Heart left ventricle (tissue), 13 donors: ENCODE measurements around the gene CHD1L.

Experiments
- CTCF ChIP-seq, 12 donors: fragments of 200-600 bp; sonication (generic) in 4 of 12; IDR thresholded peaks; one replicate each; pipeline versions ENCODE4 v1.5.0 to v1.8.0; 2018 to 2022; ENCODE audit warnings: antibody characterized with exemption in 12 of 12, mild to moderate bottlenecking in 5 of 12
- POLR2A ChIP-seq, 2 donors: fragments of 450-650 bp; IDR thresholded peaks; one replicate each; pipeline ENCODE4 v1.6.1; 2017; ENCODE audit warnings: antibody characterized with exemption in 2 of 2, mild to moderate bottlenecking in 2 of 2, moderate library complexity in 2 of 2
- donor health status: ischemic (EF 13 %, LVEDD 7.1; RV severe dilation, severe dysfunction).
- donor health status: DM: no; HTN: yes; CAD: no.
- donor health status: DM: no; HTN: no; CAD: no.
- donor health status: ischemic (EF 25% LVEDD 6.9; RV normal size, moderate dysfunction).
- donor health status: ischemic (EF 25% LVEDD 5.7; RV mildly dilated, moderate dysfunction).
- donor health status: ischemic (EF 35%, LVEDD 5.7; RV mildly dilated, moderate dysfunction).
- donor health status: nonischemic (EF 11% LVEDD 7.7; RV severe dilation, severe dysfunction).
- donor health status: DM: yes; HTN: yes; CAD: no.
- donor health status: PGD.
- donor health status: ischemic (EF 29% LVEDD 5.4; RV normal size, mild dysfunction).
- donor health status: nonischemic (EF 23%, LVEDD 6.1; RV moderate dilation, normal function).

- TF ChIP-seq CTCF (IDR thresholded peaks at IDR 0.05) (no peak), POLR2A (IDR thresholded peaks at IDR 0.05) (no peak)
Measured at GRCh38 chr1:147246044-147246690, 3.7 kb downstream of the CHD1L start.
